NCI-H2081 (cell line): Measurements from ENCODE around the gene WDR7.
"Not testable (repeated sequence)": the region's sequence is repeated elsewhere in the genome, so short reads cannot be mapped to it uniquely, and the experiment has no call there.

Experiments
- DNase-seq, 2 experiments: peaks; one replicate each; lab custom pipeline; 2025; lab: John Stamatoyannopoulos, UW

Gene WDR7

DNA sequence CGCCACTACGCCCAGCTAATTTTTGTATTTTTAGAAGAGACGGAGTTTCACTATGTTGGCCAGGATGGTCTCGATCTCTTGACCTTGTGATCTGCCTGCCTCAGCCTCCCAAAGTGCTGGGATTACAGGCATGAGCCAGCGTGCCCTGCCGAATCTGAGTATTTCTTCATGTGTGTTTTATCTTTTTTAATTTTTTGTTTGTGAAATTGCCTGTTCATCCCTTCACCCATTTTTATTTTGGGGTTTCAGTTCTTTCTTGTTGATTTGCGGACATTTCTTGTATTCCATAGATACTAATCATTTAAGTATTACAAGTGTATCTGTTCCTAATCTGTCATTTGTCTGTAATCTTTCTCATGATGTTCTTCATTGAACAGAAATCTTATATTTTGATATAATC lies 3.1 kb downstream of the WDR7 start:
- not testable (repeated sequence) for DNase-seq

DNA sequence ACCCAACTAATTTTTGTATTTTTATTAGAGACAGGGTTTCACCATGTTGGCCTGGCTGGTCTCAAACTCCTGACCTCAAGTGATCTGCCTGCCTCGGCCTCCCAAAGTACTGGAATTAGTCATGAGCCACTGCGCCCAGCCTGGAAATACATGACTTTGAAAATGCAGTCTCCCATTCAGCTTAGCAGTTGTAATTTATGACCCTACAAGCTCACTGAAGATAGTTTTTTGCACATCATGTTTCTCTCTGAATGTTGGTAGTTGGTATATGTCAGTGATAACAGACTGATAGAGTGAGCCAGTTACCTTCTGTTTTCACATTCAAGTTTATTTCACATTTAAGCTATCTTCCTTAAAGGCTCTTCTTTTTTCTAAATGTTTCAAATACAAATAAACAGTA lies 7.1 kb downstream of the WDR7 start:
- DNase-seq, result no peak

DNA sequence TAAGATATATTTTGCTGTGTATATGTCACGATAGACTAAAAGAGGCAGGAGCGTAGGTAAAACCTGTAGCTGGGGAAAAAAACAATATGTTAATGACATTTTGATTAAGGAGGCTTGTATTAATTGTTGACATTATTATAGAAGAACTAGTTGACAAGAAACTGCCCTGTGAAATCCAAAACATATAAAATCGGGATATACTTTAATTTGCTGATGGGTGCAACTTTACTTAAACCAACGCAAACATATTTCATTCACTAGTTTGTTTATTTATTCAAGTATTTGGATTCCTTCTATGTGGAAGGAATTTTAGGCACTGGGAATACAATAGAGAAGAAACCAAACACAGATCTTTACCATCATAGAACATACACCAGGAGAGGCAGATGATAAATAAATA lies 8.0 kb downstream of the WDR7 start:
- no peak for DNase-seq

DNA sequence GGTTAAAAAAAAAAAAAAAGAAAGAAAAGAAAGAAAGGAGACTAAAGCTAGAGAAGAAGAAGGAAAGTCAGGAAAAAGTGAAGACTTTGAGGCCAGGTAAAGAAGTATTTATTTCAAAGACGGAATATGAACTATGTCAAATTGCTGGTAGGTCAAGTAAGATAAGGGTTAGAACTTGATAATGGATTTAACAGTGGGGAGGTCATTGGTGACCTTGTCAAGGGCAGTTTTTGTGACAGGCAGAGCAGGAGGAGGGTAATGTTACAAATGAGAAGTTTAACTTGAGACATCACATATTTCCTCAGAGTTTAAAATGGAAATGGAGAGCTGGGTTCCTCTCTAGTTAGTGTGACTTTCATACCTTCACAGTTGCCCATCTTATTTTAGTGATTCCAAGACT lies 9.5 kb downstream of the WDR7 start:
- no peak for DNase-seq

DNA sequence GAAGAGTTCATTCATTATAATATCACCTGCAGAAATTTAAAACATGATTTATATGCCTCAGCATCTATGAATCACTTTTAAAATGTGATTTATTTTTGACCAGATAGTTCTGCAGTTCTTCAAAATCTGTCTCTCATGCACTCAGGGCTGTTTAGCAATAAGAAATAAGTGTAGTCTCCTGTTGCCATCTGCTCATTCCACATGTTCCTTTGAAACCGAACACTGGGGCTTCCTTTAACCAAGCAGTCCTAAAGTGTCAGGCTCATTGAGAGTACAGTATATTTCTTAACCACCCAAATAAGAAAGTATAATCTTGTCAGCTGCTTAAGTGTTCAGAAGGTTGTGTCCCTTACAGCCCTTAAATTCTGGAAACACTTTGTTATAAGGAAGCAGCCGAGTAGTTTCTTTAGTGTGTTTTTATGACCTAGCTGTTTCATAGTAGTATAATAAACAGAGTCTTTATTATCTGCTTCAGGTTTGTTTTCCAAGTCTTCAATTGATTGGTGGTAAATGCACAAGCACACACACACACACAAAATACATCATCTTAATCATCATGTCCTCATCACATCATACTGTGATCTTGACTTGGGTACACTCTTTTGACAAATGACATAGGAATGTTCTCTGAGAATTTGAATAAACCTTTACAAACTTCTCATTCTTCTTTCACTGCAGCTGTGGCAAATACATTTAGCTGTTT lies 10.4 kb downstream of the WDR7 start:
- no peak for DNase-seq

DNA sequence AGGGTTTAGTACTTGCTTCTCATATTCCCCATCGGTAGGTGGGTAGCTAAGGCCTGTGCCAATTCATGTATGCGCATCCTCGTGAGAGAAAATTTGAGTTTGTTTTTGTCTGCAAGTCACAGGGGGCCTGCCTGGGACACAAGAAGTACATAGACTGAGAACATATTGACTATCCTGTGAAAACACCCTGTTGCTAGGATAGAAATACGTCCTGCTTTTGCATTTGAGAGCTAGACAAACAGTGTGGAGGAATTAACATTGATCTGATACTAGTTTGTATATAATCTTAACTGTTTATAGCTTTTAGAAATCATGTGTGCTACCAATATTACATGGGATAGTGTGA lies 10.9 kb downstream of the WDR7 start:
- DNase-seq, result no peak

DNA sequence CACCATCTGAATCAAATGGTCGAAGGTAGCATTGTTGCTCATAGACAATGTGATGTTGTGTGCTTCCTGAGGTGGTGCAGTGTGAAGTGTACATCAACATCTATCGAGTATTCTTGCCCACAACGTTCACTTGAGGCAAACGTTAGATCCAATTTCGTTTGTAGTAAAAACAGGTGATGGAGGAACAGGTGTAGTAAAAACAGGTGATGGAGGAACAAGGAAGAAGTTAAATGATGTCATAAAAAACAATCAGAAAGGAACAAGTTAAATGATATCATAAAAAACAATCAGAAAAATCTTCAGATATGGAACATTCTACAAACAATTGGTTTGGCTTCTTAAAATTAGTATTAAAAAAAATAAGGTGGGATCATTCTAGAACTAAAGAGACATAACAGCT lies 11.3 kb downstream of the WDR7 start:
- no peak for DNase-seq

DNA sequence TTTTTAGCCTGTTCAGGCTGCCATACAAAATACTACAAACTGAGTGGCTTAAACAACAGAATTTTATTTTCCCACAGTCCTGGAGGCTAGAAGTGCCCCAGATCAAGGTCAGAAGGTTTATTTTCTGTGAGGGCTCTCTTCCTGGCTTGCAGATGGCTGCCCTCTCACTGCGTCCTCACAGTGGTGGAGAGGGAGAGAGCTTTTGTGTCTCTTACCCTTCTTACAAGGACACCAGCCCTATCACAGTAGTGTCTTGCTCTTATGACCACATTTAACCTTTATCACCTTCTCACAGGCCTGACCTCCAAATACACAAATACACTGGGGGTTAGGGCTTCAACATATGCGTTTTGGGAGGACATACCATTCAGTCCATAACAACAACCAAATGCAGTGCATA lies 11.7 kb downstream of the WDR7 start:
- no peak for DNase-seq

DNA sequence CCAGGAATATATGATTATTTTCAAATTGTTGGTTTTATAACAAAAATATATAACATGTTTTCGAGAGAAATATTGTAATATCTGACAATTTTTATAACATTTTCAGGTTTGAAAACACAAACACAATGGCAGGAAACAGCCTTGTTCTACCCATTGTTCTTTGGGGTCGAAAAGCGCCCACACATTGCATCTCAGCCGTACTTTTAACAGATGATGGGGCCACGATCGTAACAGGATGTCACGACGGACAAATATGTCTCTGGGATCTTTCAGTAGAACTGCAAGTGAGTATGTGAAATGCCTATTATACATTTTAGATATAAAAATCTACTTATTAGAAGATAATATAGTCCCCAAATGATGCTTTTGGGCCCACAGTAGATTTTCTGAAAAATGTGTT lies 21.2 kb downstream of the WDR7 start:
- no peak for DNase-seq

DNA sequence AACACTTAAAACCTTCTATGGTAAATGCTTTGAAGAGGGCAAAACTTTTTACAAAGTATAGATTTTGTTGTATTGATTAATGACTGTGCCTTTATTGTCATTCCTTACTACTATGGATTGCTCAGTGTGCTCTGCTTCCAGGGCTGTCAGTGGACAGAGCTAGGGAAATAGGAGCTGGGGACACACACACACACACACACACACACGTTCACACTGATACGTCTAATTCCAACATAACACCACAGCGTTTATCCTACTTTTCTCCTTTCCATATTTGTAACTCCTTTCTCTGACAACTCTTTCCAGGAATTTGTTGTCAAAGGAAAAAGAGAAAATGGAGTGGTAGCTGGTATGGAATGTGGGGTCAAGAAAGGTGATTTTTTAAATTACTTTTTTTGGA lies 21.8 kb downstream of the WDR7 start:
- no peak for DNase-seq

DNA sequence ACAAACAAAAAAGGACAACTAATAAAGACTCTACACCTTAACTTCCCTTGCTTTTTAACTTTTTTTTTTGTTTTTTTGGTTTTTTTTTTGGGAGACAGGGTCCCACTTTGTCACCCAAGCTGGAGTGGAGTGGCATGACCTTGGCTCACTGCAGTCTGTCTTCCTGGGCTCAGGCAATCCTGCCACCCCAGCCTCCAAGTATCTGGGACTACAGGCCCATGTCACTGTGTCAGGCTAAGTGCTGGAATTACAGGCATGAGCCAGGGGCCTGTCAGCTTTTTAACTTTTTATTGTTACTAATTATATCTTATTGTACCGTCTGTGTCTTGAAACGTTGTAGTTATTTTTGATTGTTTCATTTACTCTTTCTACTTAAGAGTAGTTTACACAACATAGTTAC lies 25.5 kb downstream of the WDR7 start:
- no peak for DNase-seq

DNA sequence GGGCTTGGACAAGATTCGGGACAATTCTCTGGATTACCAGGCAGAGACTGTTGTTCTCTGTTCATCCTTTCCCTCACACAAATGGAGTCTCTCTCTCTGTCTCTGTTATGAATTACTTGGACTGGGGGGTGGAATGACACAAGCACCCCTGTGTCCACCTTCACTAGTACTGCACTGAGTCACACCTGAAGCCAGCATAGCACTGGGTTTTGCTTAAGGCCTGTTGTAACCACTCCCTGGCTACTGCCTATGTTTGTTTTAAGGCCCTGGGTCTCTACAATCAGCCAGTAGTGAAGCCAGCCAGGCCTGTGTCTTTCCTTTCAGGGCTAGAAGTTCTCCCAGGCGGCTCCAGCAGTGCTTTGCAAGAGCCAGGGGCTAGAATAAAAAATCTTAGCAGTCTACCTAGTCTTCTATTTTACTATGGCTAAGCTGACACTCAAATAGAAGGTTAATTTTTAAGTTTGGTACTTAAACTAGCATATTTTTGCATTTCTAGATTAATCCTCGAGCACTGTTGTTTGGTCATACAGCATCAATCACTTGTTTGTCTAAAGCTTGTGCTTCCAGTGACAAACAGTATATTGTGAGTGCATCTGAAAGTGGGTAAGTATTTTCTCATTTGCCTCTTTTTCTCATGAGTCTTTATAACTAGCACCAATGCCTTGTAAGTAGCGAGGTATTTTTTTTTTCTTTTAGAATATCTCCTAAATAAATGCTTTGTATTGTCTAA lies 27.8 kb downstream of the WDR7 start:
- no peak for DNase-seq

DNA sequence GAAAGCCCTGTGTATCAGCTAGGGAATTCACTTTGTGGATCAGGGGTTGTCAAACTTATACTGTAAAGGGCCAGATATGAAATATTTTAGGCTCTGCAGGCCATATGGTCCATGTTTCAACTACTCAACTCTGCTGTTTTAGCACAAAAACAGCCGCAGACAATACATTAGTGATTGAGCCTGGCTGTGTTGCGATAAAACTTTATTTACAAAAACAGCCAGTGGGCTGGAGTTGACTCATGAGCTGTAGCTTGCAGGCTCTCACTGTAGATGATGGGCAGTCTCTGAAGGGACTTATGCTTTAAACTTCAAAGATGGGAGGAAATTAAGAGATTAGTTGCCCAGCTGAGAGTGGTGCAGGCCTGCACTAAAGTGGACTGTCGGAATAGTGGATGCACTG lies 33.1 kb downstream of the WDR7 start:
- no peak for DNase-seq

DNA sequence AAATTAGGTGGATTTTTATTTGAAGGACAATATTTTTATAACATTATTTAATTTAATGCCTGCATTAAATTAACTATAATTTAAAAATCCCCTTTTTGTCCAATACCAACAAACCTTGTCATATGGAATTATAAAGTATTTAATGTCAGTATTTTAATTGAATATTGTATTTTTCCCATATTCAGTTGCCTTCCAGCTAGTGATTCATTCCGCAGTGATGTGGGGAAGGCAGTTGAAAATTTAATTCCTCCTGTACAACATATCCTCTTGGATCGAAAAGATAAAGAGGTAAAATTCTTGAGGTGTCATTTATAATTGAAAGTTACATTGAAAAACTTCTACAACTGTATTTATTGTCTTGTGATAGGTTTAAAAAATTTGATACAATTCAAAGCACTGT lies 40.4 kb downstream of the WDR7 start:
- DNase-seq, result no peak

DNA sequence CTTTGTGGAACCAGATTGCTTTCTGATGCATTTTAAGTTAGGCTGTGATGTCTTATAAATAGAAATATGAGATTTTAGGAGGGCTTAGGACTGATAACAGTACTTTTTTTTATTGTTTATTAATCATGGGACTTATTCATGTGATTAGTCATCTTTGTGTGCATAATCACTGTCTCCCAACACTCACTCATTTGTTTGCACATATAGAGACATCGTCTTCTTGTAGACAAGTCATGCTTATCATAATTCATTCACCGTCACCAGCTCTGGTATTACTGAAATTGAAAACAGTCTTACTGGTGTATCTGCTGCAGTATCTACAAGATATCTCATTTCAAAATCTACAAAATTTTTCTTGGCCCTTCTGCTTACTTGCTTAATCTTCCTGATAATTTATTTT lies 45.8 kb downstream of the WDR7 start:
- no peak for DNase-seq

DNA sequence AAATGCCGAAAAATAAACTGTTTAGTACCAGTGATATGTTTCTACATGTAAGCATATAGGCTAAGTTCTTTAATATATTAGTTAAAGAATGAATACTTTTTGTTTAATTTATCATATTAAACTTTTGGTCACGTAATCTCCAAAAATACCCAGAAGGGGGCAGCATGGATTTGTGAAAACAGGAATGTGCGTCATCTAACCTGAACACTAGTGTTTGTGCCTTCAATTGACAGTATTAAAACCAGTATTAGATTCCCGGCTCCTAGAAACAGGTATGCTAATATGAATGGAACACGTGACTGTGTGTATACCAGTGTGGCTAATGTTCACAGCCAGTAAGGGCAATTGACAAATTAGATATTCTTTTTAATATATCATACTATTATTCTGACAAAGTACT lies 51.8 kb downstream of the WDR7 start:
- peak; percentile 42 to 49 for DNase-seq

DNA sequence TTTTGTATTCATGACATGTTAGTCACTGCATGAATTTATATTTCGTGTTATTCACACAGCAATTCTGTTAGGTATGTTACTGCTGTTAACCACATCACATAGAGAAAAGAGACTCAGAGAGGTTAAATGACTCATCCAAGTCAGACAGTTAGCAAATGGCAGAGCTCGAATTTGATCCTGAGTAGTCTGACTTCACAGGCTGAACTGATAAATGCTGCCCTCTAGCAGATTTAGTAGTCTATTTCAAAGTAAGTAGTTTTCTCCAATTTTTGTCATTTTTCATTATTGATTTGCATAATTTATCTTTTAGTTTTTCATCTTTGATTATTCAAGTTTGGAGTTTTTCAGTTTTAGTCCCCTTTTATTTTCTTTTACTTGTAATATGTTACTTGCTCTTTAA lies 58.3 kb downstream of the WDR7 start:
- peak in 1 of 2 experiments; percentile 4 for DNase-seq

DNA sequence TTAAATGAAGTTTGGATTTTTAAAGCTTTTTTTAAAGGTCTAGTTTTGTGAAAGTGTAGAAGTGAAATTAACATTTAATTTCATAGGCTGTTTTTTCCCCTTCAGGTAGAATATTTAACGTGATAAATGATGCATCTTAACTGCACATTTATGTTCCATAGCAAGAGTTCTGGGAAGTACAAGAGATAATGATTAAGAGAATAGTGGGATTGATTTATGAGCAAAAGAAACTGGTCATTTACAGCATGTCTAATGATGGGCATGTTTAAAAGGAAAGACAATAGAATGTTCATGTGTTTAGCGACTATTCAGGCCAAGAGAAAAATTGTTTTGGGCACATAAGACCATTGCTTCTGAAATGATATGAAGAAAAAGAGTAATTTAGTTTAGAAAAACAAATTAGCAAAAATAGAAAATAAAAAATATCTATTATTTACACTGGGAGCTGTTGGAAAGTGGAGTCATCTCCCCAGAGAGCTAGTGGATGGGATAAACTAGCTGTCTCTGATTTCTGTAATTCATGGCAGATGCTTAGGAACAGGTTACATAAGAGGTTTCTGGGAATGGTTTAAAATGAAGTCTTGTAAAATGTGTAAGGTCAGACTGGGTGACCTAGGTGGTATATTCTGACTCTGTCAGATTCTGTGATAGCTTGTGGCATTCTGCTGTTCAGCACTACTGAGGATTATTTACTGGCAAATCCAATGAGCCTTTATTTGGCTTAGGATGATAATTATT lies 60.7 kb downstream of the WDR7 start:
- no peak for DNase-seq

DNA sequence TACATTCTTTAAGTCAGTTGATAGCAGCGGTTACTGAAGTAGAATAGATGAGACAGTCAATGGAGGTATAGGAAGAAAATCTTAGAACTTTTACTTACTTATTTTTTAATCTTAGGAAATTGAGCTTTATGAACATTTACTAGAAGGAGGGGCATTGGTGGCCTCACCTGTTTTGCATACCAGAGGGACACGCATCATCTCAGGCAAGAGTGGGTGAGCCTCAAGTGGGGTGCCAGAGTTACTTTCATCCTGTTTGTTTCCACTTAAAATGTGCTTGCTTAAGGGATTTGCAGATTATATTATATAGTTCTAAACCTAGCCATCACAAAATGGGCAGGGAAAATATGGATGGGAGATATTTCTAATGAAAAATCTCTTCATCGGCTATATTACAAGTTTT lies 61.6 kb downstream of the WDR7 start:
- DNase-seq, result no peak

DNA sequence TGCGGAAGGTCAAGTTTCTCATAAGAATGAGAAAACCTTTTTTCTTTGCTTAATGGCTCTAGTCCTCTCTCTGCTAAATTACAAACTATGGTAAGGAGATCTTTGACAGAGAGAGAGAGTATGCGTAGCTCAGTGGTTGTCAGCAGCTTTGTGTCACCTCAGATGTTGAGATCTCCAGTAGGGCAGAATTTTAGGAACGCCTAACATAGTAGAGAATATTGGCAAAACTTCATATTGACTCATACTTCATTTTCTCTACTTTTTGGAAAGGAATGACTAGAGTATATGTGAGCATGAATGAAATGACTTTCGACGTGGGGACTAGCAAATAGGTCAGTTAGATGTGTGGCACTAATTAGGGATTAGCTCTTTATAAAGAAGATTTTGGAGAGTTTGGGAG lies 64.0 kb downstream of the WDR7 start:
- no peak for DNase-seq

DNA sequence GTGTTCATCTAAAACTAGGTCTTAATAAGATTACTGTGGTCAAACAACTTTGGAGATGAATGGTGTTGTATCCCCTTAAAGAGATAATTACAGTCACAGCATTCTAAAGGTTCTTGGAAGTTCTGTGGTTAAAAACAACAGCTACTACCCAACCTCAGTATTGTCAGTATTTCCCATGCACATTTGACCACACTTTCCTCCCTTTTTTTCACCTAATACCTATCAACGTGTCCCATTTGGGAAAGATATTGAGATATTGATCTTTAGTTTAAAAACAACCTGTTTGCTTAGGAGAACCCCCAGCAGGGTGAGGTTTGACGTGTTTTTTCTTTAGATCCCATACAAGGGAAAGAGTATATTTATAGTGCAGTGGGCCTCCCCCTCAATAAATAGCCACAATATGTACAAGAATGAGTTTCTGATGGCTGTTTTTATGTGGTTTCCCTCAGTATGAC lies 65.6 kb downstream of the WDR7 start:
- DNase-seq, result no peak

DNA sequence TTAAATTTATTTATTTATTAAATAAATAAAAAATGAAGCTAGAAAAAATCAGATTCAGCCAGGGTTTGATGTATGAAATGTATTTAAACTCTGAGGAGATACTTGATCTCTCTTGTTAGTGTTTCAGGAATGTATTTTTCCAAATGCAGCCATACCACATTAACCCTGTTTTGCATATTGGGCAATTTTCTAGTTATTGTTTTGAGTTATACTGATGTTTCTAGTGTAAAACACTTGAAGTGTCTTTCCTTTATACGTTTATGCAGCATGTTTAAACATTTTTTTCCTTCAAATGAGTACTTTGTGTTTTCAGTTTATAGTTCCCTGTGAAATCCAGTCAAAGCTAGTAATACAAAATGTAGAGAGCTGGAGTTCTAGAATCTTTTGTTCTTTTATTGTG lies 69.9 kb downstream of the WDR7 start:
- DNase-seq, result no peak

DNA sequence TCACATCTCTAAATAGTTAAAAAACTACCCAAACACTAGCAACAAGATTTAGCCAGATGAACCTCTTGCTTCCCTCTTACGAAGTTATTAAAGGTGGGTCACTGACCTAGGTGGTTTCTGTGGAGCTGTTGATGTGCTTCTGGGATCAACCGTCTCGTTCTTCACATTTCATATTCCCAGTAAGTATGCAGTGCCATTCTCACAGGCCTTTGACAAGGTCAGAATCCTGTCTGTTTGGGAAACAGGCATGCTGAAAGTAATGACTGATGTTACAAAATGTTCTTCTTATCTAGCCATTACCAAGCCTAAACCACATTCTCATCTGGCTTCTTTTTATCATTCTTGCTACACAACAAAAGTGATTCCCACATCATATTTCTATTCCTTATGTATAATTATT lies 70.3 kb downstream of the WDR7 start:
- no peak for DNase-seq
